H9 (cell line): Measurements from ENCODE around the gene DIS3L2. TPM values are rescaled to one million over a fixed set of nuclear protein-coding genes. Genes with fewer than 3 reads are reported as not detected.

Experiments used
- DNase-seq: peaks from one replicate; pipeline ENCODE4 v3.0.0-alpha.2; 2017
- H2AFZ ChIP-seq: one replicate; pipeline ENCODE4 v1.6.1; 2013; ENCODE audit warnings: mild to moderate bottlenecking, low read length, control low read depth, moderate library complexity
- H2AK5ac ChIP-seq: 2 replicates; pipeline ENCODE4 v1.6.1; 2013; ENCODE audit warnings: low read length, control low read depth, mixed read lengths; ENCODE audit not compliant: insufficient read length
- H2BK120ac ChIP-seq: one replicate; pipeline ENCODE4 v1.6.1; 2013; ENCODE audit warnings: low read depth, mild to moderate bottlenecking, low read length, control low read depth, inconsistent platforms; ENCODE audit not compliant: poor library complexity, severe bottlenecking
- H2BK12ac ChIP-seq: 2 replicates; pipeline ENCODE4 v1.6.1; 2013; ENCODE audit warnings: low read length, control low read depth, mixed read lengths, low read depth; ENCODE audit not compliant: insufficient read length
- H2BK15ac ChIP-seq: 2 replicates; pipeline ENCODE4 v1.6.1; 2013; ENCODE audit warnings: low read depth, low read length, control low read depth
- H2BK20ac ChIP-seq: one replicate; pipeline ENCODE4 v1.6.1; 2013; ENCODE audit warnings: low read depth, mild to moderate bottlenecking, low read length, control low read depth, inconsistent platforms; ENCODE audit not compliant: poor library complexity, severe bottlenecking
- H2BK5ac ChIP-seq: 2 replicates; pipeline ENCODE4 v1.6.1; 2013; ENCODE audit warnings: low read length, control low read depth, mixed read lengths; ENCODE audit not compliant: insufficient read length
- H3K14ac ChIP-seq: 2 replicates; pipeline ENCODE4 v1.6.1; 2013; ENCODE audit warnings: low read length, control low read depth; ENCODE audit not compliant: insufficient read depth
- H3K18ac ChIP-seq: 2 replicates; pipeline ENCODE4 v1.6.1; 2013; ENCODE audit warnings: low read depth, mild to moderate bottlenecking, mixed read lengths, low read length, control low read depth; ENCODE audit not compliant: insufficient read length
- H3K23ac ChIP-seq: 2 replicates; pipeline ENCODE4 v1.6.1; 2013; ENCODE audit warnings: low read length, control low read depth, mixed read lengths, low read depth; ENCODE audit not compliant: insufficient read length
- H3K23me2 ChIP-seq: 2 replicates; pipeline ENCODE4 v1.6.1; 2013; ENCODE audit warnings: low read depth, mild to moderate bottlenecking, mixed read lengths, low read length, control low read depth; ENCODE audit not compliant: insufficient read length, poor library complexity, severe bottlenecking
- H3K27ac ChIP-seq: 2 replicates; pipeline ENCODE4 v1.5.1; 2013; ENCODE audit warnings: low read length, control low read depth, mixed read lengths, low read depth; ENCODE audit not compliant: insufficient read length
- H3K27me3 ChIP-seq: 2 replicates; pipeline ENCODE4 v1.6.1; 2013; ENCODE audit warnings: low read length, control low read depth, inconsistent platforms; ENCODE audit not compliant: insufficient read depth
- H3K4ac ChIP-seq: 2 replicates; pipeline ENCODE4 v1.6.1; 2013; ENCODE audit warnings: low read depth, mild to moderate bottlenecking, control low read depth, inconsistent platforms, low read length, moderate library complexity
- H3K4me1 ChIP-seq: 2 replicates; pipeline ENCODE4 v1.6.1; 2013; ENCODE audit warnings: low read length, control low read depth, inconsistent platforms; ENCODE audit not compliant: insufficient read depth
- H3K4me2 ChIP-seq: 2 replicates; pipeline ENCODE4 v1.6.1; 2013; ENCODE audit warnings: low read length, control low read depth, mixed read lengths; ENCODE audit not compliant: insufficient read length, insufficient read depth
- H3K56ac ChIP-seq: 2 replicates; pipeline ENCODE4 v1.6.1; 2013; ENCODE audit warnings: low read depth, mild to moderate bottlenecking, mixed read lengths, low read length, control low read depth; ENCODE audit not compliant: insufficient read length
- H3K79me1 ChIP-seq: 2 replicates; pipeline ENCODE4 v1.6.1; 2013; ENCODE audit warnings: low read depth, mild to moderate bottlenecking, moderate library complexity, low read length, control low read depth, inconsistent platforms; ENCODE audit not compliant: insufficient read depth, poor library complexity, severe bottlenecking
- H3K79me2 ChIP-seq: 2 replicates; pipeline ENCODE4 v1.6.1; 2013; ENCODE audit warnings: low read length, control low read depth, inconsistent platforms; ENCODE audit not compliant: insufficient read depth
- H3K9ac ChIP-seq: 2 replicates; pipeline ENCODE4 v1.6.1; 2013; ENCODE audit warnings: low read length, control low read depth, mixed read lengths; ENCODE audit not compliant: insufficient read length; ENCODE audit errors: extremely low read depth
- H3K9me3 ChIP-seq: one replicate; pipeline ENCODE4 v1.6.1; 2013; ENCODE audit warnings: low read depth, low read length, inconsistent platforms; ENCODE audit not compliant: control insufficient read depth
- H3T11ph ChIP-seq: one replicate; pipeline ENCODE4 v1.6.1; 2013; ENCODE audit warnings: mild to moderate bottlenecking, low read length, control low read depth, inconsistent platforms
- H4K20me1 ChIP-seq: one replicate; pipeline ENCODE4 v1.6.1; 2013; ENCODE audit not compliant: control insufficient read depth, insufficient read length, insufficient read depth
- H4K5ac ChIP-seq: 2 replicates; pipeline ENCODE4 v1.6.1; 2013; ENCODE audit warnings: low read depth, mild to moderate bottlenecking, mixed read lengths, low read length, control low read depth; ENCODE audit not compliant: insufficient read length
- H4K8ac ChIP-seq: replicated peaks from 2 replicates; pipeline ENCODE4 v1.6.1; 2013; ENCODE audit warnings: low read length, control low read depth, mixed read lengths, low read depth; ENCODE audit not compliant: insufficient read length
- H4K91ac ChIP-seq: 2 replicates; pipeline ENCODE4 v1.6.1; 2013; ENCODE audit warnings: low read depth, mild to moderate bottlenecking, moderate library complexity, mixed read lengths, low read length, control low read depth; ENCODE audit not compliant: insufficient read length
- H3K27ac Mint-ChIP-seq, 3 experiments: 2 replicates in 2 of 3; 3 replicates in 1 of 3; pipeline ENCODE4 v1.8.0; 2020 to 2021; ENCODE audit warnings: mixed read lengths in 3 of 3, mild to moderate bottlenecking in 1 of 3, moderate library complexity in 1 of 3
- H3K27me3 Mint-ChIP-seq: 2 replicates; pipeline ENCODE4 v1.8.0; 2021; ENCODE audit warnings: low read depth, mild to moderate bottlenecking, moderate library complexity, mixed read lengths
- H3K36me3 Mint-ChIP-seq, 3 experiments: 2 replicates in 2 of 3; 3 replicates in 1 of 3; pipeline ENCODE4 v1.8.0; 2020 to 2021; ENCODE audit warnings: low read depth in 3 of 3, mixed read lengths in 3 of 3; ENCODE audit not compliant: insufficient read depth in 1 of 3
- H3K4me1 Mint-ChIP-seq, 2 experiments: 2 replicates each; pipeline ENCODE4 v1.8.0; 2020; ENCODE audit warnings: mixed read lengths in 2 of 2
- H3K4me3 Mint-ChIP-seq, 2 experiments: 2 replicates in 1 of 2; 3 replicates in 1 of 2; pipeline ENCODE4 v1.8.0; 2020 to 2021; ENCODE audit warnings: mild to moderate bottlenecking in 2 of 2, mixed read lengths in 2 of 2, moderate library complexity in 1 of 2
- H3K9me3 Mint-ChIP-seq, 2 experiments: 2 replicates in 1 of 2; 3 replicates in 1 of 2; pipeline ENCODE4 v1.8.0; 2020; ENCODE audit warnings: mild to moderate bottlenecking in 2 of 2, mixed read lengths in 2 of 2, moderate library complexity in 1 of 2
- CTCF ChIP-seq: fragments of 200-600 bp; sonication (generic); conservative IDR thresholded peaks from 3 replicates; pipeline ENCODE4 v1.8.0; 2021; ENCODE audit warnings: antibody characterized with exemption, mild to moderate bottlenecking
- WGBS: extraction: QIAGEN DNeasy Blood & Tissue Kit; methylation state at CpG from one replicate; pipeline ENCODE4 v1.1.7; 2013; ENCODE audit warnings: missing lambda C conversion rate, low lambda C conversion rate, mixed read lengths; ENCODE audit not compliant: insufficient read length; ENCODE audit errors: extremely low coverage; 5-methylcytosine and 5-hydroxymethylcytosine counted together
- total RNA-seq: library from RNA; stranded (reverse); gene quantifications from 2 replicates; pipeline ENCODE4 v1.2.1, GENCODE V29; 2021

DIS3L2 gene
- total RNA-seq, 1 experiment from 2014 or later = 28.1 TPM

- Histone ChIP-seq H3K56ac (no peak overlapping the region), H3K4me2 (no peak overlapping the region), H4K91ac (no peak overlapping the region), H4K20me1 (no peaks in the 10 kb centered on the region), H3K23ac (no peak overlapping the region), H3K23me2 (no peaks in the 10 kb centered on the region), H3K79me1 (no peaks in the 10 kb centered on the region), H3K27me3 (no peaks in the 10 kb centered on the region), H2BK20ac (no peak overlapping the region), H3K4me1 (no peaks in the 10 kb centered on the region; the same call in 1 of the 2 replicates), H3K79me2 (no peaks in the 10 kb centered on the region), H2BK15ac (no peak overlapping the region), H3K4ac (no peak overlapping the region), H3K9me3 (no peaks in the 10 kb centered on the region), H4K5ac (no peak overlapping the region), H2AK5ac (no peak overlapping the region), H3T11ph (no peak overlapping the region), H2BK5ac (no peak overlapping the region), H2AFZ (no peak overlapping the region), H4K8ac (no peak overlapping the region), H2BK120ac (no peak overlapping the region), H2BK12ac (no peak overlapping the region), H3K27ac (no peak overlapping the region), H3K18ac (no peak overlapping the region), H3K14ac (no peak overlapping the region), H3K9ac (no peak overlapping the region)
- Mint-ChIP-seq H3K36me3 (no peaks in the 10 kb centered on the region; a peak in 1 of 7 replicates), H3K27me3 (no peaks in the 10 kb centered on the region), H3K9me3 (no peaks in the 10 kb centered on the region), H3K4me3 (no peak overlapping the region), H3K4me1 (peaks cover 12 to 25% of the 10 kb centered on the region in 2 experiments), H3K27ac (no peak overlapping the region; a peak in 1 of 7 replicates)
- no peak for DNase-seq
- WGBS = no CpG with 5 or more reads among the region's 5 CpGs
- no peak for TF ChIP-seq CTCF
These were observed 242.4 kb downstream of the DIS3L2 start for GRCh38 chr2:232203936-232204335.
